Measurements from ENCODE around the gene SLC12A9. TPM values are rescaled to one million over a fixed set of nuclear protein-coding genes. Genes with fewer than 3 reads are reported as not detected.

SLC12A9 gene
- total RNA-seq (2021; ENCODE audit: unreplicated experiment) = 24.6 TPM
- polyA plus RNA-seq (2012) = 14.7 and 15.4 TPM in 2 replicates
- Bru-seq, nascent RNA = percentile 57 among the genes with signal in this experiment
- BruChase-seq, experiment 1, labeled RNA remaining after a 6-hour chase = percentile 72 among the genes with signal in this experiment
- BruChase-seq, experiment 2, labeled RNA remaining after a 2-hour chase = percentile 80 among the genes with signal in this experiment
- long read RNA-seq, full-length matches to known transcripts = 3 of 37 reads
- long read RNA-seq, partial matches to known transcripts = 11 of 37 reads
- long read RNA-seq, other reads (novel, unspliced or antisense) = 23 of 37 reads

- TSS peak; percentile 86 for BruUV-seq (replicated peaks)
- Histone ChIP-seq H3K27ac (ENCODE audit: low read depth, low read length) (peak within 1 kb of the TSS; percentile 63), H4K20me1 (ENCODE audit: insufficient read depth) (no peaks in the 10 kb centered on the region), H3K4me2 (ENCODE audit: low read length) (peak within 1 kb of the TSS; percentile 70), H3K4me3 (replicated peaks in 1 of 2; ENCODE audit: low read depth in 1 of 2, low read length in 2 of 2) (peak within 1 kb of the TSS; percentile 83 to 84), H3K79me2 (ENCODE audit: insufficient read depth, low read length) (peaks cover 18% of the 10 kb centered on the region; the same call in 1 of the 2 replicates), H3K9me3 (ENCODE audit: control insufficient read depth in 1 of 2, insufficient read depth in 1 of 2, low read depth in 1 of 2, low read length in 2 of 2) (no peaks in the 10 kb centered on the region), H3K36me3 (ENCODE audit: control insufficient read depth in 1 of 2, insufficient read depth in 2 of 2, low read length in 2 of 2) (no peaks in the 10 kb centered on the region), H2AFZ (ENCODE audit: low read depth, low read length, poor library complexity, severe bottlenecking) (no peak within 1 kb of the TSS), H3K9me2 (ENCODE audit: insufficient read depth) (no peaks in the 10 kb centered on the region), H3K4me1 (ENCODE audit: control insufficient read depth in 1 of 2, insufficient read depth in 2 of 2, low read length in 2 of 2) (peaks cover 6 to 16% of the 10 kb centered on the region in 2 experiments; a peak in 3 of 4 replicates), H3K9ac (ENCODE audit: low read length) (peak within 1 kb of the TSS; percentile 77), H3K27me3 (ENCODE audit: insufficient read depth, low read length) (no peaks in the 10 kb centered on the region)
- ATAC-seq (peak; percentile 97), DNase-seq (ENCODE audit: low read depth, low spot score) (peak; percentile 81)
- intact Hi-C loops (cut with micrococcal nuclease) = loop anchor here (1.0 to 2.0 kb wide), 3 partner anchors 53 to 383 kb away; no protein-coding TSS in a partner anchor
- CTCF ChIA-PET = interaction anchor here (0.6 to 3.4 kb wide), 14 partner anchors 9 to 383 kb away, joined by 3 to 52 read pairs (median 4); partner anchors contain the start of genes EPHB4, MOSPD3, POP7 and SRRT
- RAD21 ChIA-PET (ENCODE audit: low non-redundant PET in 1 of 2, low total read pairs in 2 of 2, uncharacterized antibody in 2 of 2, unreplicated experiment in 2 of 2) = interaction anchor here (0.5 to 2.3 kb wide), 7 partner anchors 12 to 148 kb away, joined by 3 to 12 read pairs (median 5); partner anchors contain the start of gene POP7 (in 2 of the 2)
- POLR2A ChIA-PET = interaction anchor here (0.6 to 3.3 kb wide), 5 partner anchors 15 to 424 kb away, joined by 3 to 17 read pairs (median 3); partner anchors contain the start of genes POP7, TRIP6, UFSP1 and ZCWPW1
- no peak for TF ChIP-seq EGR1 (IDR thresholded peaks at IDR 0.05; ENCODE audit: low read depth)
- no peak for TF ChIP-seq CBX3 (IDR thresholded peaks at IDR 0.05; ENCODE audit: low read depth)
- peak; percentile 56; the same call in 1 of the 2 replicates for TF ChIP-seq ZFX (IDR thresholded peaks at IDR 0.05)
- TF ChIP-seq CEBPB (IDR thresholded peaks at IDR 0.05; ENCODE audit: low read depth) = no peak
- no peak for TF ChIP-seq YY1 (IDR thresholded peaks at IDR 0.05; ENCODE audit: extremely low read depth, insufficient replicate concordance, low read depth, low read length)
- no peak for TF ChIP-seq JUND (IDR thresholded peaks at IDR 0.05)
- peak; percentile 17 for TF ChIP-seq POLR2A (IDR thresholded peaks at IDR 0.05; ENCODE audit: borderline replicate concordance, extremely low read depth, insufficient read depth, insufficient read length)
- no peak for TF ChIP-seq ZNF274 (IDR thresholded peaks at IDR 0.05; ENCODE audit: low read depth, low read length)
- no peak for TF ChIP-seq EZH2phosphoT487 (IDR thresholded peaks at IDR 0.05; ENCODE audit: borderline replicate concordance)
- TF ChIP-seq ELF1 (IDR thresholded peaks at IDR 0.05; ENCODE audit: borderline replicate concordance, low read depth) = no peak
- TF ChIP-seq ZBTB33 (IDR thresholded peaks at IDR 0.05; ENCODE audit: extremely low read depth, insufficient replicate concordance, low read length) = no peak
- peak; percentile 95; the same call in 1 of the 2 replicates for TF ChIP-seq SIN3A (IDR thresholded peaks at IDR 0.05; ENCODE audit: low read depth)
- no peak for TF ChIP-seq TCF7L2 (IDR thresholded peaks at IDR 0.05; ENCODE audit: borderline replicate concordance, extremely low read depth, insufficient read depth, insufficient read length)
- TF ChIP-seq FOSL1 (IDR thresholded peaks at IDR 0.05; ENCODE audit: low read depth) = no peak
- no peak for TF ChIP-seq REST (IDR thresholded peaks at IDR 0.05; ENCODE audit: low read depth)
- TF ChIP-seq SRF (IDR thresholded peaks at IDR 0.05; ENCODE audit: low read depth) = no peak
- peak; percentile 99 for TF ChIP-seq MAX (IDR thresholded peaks at IDR 0.05)
- TF ChIP-seq POLR2AphosphoS5 (IDR thresholded peaks at IDR 0.05; ENCODE audit: low read depth, low read length) = peak; percentile 61
Observed at GRCh38 chr7:100852048-100852872, at the start of gene SLC12A9. SLC12A9 (plus strand) TSS chr7:100852713; CDS start chr7:100854198, 1,485 bp downstream.
